D341Med (cell line): ENCODE data around the gene ZIM2.

Experiments
- DNase-seq: peaks from one replicate; pipeline ENCODE4 v3.0.0; 2012; ENCODE audit warnings: low spot score

ZIM2 gene

DNA sequence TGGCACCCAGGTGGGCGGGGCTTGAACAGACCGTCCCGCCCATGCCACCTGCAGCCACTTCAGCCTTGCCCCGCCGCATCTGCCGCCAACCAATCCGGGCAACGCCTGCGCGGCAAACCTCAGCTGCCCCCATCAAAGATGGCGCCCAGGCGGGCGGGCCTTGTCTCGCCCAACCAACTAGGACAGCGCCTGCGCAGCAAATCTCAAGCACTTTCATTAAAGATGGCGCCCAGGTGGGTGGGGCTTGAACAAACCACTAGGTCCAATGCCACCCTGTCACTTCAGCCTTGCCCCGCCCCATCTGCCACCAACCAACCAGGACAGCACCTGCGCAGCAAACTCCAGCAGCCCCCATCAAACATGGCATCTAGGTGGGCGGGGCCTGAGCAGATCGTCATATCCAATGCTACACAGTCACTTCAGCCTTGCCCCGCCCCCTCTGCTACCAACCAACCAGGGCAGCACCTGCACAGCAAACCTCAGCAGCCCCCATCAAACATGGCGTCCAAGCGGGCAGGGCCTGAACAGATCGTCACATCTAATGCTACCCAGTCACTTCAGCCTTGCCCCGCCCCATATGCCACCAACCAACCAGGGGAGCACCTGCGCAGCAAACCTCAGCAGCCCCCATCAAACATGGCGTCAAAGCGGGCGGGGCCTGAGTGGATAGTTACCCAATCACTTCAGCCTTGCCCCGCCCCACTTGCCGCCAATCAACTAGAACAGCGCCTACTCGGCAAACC, 1.4 kb downstream of the ZIM2 start:
- peak; percentile 75 for DNase-seq

DNA sequence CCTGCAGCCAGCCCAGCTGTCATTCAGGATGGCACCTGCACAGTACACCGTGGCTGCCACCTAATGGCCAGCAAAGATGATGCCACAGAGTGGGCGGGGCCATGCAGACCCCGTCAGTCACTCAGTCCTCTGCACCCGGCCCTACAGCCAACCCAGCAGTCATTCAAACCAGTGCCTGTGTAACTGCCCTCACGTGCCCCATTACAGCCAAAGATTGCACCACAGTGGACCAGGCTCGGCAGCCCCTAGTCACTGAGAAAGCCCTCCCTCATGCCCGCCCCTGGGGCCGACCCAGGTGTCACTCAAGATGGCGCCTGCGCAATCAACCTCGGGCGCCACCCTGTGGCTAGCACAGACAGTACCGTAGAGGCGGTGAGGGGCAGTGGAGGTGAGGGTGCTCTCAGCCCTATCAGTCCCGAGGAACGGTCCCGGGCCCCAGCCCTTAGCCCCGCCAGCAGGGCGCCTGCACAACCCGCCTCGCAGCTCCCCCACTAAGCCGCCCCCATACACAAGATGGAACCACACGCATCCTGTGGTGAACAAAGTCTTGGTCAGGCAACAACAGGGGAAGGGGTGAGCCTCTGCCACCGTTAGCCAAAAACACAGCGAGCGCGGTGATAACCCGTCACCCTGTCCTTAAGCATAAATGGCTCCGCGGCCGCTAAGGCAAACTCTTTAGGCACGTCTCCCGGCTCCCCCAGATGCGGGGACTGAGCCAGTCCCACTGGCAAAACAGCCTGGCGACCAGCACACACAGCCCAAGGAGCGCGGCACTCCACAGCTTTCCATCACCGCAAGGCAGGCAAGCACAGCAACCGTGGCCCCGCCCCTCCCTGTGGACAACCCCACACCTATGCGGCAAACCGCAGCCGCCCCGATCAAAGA, 2.3 kb downstream of the ZIM2 start:
- peak; percentile 69 for DNase-seq

DNA sequence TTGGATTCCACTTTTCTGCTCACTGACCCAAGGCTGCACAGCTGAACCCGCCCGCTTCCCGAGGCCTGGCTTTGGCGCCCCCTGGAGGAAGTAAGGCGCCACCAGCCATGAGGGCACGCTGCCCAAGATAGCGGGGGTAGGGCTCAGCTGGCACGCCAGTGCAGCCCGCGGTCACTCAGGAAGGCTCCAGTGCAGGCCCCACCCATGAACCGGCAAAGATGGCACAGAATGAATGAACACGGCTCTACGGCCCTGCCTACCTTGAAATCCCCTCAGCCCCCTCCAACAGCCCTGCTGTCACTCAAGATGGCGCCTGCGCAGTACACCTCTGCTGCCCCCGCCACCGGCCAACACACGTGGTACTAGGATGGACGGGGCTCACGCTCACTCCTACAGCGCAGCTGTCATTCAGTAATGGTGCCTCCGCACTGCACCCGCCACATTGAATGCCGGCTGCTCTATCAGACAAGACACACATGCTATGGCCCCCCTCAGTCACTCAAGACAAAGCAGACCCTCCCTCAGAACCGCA, 3.0 kb downstream of the ZIM2 start:
- DNase-seq: peak; percentile 72

DNA sequence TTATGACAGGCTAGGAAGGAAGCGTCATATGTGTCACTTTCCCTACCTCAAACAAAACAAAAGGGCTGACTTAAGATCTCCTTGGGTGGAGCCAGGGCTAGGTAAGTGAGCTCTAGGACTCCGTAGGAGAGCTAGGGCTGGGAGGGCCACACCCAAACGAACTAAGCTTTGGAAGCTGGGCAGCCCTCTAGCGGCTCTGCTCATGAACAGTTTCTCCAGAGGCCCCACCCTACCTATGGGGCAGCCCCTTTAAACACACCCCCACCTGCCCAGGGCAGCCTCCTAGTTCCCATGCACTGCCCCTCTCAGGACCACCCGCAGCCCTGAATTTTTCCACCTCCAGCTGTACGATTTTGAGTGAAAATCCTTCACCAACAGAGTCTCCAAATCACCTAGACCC, 3.5 kb downstream of the ZIM2 start:
- DNase-seq: peak; percentile 53

DNA sequence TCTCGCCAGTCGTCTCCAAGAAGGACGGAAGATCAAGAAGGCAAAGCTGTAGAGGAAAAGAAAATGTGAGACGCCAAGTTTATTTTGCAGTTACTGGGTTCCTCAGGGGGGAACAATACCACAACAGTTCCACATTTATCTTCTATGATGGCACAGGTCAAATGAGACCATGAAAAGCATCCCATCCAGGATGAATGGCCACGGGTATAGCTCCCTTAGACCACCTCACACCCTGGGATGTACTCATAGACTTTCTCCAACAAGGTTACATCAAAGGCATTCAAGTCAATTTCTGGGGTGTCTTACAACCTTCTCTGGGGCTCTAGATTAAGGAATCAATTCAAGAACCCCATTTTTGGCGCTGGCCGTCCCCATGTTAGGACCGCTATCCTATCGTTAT, 4.5 kb downstream of the ZIM2 start:
- no peak for DNase-seq

DNA sequence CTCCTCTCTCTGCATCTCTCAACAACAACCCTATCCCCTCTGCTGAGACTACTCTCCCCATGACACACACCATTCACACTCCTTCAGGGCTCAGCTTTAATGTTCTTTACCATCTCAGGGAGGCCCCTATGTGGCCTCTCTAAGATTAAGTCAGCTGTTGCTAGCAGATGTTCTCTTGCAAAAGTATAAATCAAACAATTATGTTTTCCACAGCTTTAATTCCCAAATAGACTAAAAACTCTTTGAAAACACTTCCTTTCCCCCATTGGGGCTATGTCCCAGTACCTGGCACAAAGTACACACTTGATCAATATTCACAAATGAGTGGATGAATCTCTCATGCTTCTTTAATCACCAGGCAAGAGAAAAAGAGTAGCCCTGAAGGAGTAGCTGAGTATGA, 5.1 kb downstream of the ZIM2 start:
- DNase-seq: no peak

DNA sequence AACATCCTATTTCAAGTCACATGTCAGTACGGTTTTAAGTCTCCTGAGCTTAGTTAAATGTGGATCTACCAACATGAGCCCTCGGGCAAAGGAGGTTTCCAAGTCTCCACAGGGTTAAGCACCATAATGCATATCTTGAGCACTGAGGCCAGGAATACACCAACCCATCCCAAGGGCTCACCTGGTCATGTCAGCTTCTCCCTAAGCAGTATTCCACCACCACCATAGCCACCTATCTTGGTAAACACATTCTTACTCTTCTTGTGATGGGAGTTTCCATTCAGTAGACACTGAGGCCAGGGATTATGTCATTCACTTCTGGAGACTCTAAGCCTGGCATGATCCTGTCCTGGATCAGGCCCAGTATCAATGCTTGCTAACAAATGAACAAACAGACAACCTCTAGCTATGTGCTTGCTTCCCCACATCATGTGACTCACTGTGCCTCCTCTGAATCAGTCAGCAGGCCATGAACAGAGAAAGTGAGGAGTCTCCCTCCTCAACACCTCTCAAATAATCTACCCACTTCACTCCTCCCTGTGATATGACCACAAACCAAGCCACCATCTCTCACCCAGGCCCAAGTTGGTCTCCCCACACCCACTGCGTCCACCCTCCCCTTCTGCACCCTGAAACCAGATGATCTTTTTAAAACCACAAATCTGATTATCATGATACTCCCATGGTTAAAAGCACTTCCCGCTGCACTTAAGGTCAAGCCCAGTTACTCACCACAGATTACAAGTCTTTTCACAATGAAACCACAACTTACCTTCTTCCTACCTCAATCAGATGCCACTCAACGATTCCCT, 5.8 kb downstream of the ZIM2 start:
- no peak for DNase-seq

DNA sequence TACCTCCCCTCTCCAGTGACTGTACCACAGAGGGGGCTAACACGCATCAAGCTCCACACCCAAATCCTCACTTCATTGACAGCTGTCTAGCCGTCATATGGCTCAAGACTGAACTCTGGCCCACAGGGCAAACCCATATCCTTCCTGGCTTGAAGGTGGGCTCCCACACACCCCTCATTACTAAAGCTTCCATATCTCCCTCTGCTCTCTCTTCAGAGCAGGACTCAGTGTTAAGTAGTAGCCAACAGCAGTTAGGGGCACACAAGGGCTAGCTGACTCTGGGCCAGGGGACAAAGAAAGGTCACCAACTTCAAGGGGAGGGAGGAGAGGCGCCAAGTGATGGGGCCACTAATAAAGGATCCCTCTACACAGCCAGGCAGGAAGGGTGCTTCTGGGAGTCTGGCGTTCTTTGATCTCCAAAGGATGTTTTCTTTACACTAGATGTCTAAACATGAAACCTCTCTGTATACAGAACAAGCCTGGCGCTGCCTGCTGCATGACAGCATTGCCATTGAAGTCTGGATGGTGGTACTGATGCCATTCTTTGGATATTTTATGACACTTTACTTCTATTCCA, 8.1 kb downstream of the ZIM2 start:
- no peak for DNase-seq

DNA sequence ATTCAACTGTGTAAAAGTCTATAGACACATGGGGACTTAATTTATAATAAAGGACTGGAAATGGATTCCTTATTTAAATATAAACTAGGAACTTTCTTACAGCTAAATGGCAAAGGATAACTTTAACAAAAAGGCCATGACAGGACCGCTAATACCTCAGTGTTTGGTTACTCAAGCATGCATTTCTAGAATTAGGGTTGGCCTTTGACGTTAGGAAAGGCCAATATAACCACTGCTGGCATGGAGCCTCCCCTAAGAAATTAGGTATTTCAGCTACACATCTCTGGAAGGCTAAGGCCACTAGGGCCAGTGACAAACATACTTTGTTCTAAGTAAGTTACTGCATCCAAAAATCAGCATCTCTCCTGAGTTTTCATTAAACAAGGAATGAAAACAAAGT, 9.3 kb downstream of the ZIM2 start:
- no peak for DNase-seq

DNA sequence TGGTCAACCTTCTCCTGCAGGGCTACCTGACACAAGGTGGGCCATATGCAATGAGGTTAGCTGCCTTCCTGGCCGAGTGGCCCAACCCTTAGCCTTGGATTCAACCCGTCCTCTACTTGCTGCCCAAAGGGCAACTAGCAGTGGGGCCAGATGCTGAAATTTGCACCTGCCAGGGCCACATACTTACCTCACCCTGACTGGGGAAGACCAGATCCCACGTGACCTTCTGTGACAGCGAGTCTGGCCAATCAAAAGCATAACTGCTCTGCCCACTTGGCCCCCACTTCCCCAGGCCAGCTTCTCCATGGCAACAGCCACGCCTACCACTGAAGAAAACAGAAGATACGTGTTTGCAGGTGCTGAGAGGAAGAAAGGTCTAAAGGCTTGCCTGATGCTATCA, 10.9 kb downstream of the ZIM2 start:
- DNase-seq: no peak

DNA sequence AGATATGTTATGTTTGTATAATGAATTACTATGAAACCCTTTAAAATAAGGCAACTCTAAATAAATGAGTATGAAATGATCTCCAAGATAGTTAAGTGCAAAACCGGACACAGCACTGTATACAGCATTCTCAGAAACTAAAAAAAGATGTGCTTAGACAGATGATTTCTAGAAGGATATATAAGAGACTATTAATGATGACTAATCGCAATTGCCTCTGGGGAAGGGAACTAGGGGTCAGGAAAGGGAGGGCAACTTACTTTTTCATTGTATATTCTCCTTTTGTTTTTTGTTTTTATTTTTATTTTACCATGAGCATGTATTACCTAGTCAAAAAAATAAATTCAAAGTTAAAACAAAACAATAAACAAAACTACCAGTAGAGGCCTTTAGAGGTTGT, 12.8 kb downstream of the ZIM2 start:
- DNase-seq: no peak

DNA sequence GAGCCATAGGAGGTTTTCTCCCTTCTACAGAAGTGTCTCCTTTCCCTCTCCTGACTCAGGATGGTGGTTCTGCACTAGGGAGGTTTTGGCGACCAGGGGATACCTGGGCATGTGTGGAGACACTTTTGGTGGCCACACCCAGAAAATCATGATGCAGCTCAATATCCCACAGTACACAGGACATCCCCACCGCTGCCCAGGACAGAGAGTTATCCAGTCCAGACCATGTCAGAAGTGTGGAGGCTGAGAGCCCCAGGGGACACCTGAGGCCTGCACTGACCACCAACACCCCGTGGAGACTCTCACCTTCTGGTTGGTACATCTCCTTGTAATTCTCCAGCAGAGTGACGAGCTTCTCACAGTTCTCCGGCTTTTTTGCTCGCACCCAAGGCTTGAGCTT, 16.6 kb downstream of the ZIM2 start:
- no peak for DNase-seq

DNA sequence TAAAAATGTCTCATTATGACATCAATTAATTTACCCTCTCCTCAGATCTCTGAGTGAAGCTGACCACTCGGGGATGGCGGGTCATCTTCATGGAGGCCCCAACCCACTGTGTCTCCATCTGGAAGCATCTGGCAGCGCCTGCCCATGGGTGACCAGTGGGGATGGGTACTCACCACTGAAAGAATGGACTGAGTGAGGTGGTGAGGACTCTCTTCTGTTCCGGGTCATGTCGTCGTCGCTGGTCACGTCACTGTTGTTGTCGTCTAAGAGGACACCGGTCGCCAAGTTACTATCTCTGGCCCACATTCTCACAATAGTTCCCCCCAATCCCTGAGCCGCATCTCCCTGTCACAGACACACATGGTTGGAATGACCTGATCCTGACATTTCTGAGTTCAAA, 17.1 kb downstream of the ZIM2 start:
- no peak for DNase-seq

DNA sequence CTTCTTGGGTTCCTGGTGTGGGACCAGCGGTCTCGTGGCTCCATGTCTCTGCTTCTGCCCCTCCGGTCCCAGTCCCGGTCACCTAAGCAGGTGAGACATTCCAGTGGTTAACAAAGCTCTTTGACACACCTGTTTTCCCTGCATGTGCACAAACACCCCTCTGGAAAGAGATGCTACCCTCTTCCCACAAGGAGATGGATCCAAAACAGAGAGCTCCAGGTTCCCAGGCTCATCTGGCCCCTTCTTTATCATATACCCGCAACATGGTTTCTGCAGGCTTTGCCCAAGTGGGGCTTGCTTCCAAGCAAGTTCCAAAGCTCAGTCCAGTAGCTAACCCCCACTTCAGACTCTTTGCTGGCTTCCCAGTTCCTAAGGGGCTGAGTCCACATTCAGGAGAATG, 17.8 kb downstream of the ZIM2 start:
- DNase-seq: no peak

DNA sequence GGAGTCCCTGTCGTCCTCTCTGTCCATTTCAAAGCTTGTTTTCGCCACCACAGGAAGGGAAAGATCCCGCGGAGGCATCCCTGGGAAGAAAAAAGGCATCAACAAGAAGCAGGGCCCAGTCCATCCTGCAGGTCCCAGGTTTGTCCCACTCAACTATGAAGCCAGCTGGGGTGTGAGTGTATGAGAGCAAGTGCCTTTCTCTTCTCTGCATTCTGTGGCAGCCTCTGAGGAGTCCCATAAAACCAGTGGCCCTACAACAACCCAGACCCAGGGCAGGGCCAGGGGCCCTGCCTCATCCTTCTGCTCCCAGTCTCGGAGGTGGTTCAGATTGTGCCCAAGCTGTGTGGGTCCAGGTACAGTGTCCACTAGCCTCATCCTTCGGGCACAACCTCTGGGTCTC, 18.9 kb downstream of the ZIM2 start:
- DNase-seq: no peak

DNA sequence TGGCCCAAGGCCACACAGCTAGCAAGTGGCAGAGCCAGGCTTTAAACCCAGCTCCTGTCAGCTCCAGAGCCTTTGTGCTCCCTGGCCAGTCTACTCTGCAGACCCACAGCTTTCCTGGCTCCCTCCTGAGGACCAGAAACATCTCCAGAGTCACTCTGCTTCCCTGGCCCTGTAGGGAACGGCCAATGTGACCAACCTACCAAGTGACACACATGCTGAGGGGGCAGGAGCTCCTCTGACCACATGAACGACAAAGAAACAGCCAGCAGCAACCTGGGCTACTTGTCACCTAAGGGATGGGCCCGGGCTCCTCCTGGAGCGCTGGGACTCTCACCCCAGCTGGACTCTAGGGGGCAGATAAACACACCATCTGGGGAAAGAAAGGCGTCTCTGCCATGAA, 19.3 kb downstream of the ZIM2 start:
- DNase-seq: no peak

DNA sequence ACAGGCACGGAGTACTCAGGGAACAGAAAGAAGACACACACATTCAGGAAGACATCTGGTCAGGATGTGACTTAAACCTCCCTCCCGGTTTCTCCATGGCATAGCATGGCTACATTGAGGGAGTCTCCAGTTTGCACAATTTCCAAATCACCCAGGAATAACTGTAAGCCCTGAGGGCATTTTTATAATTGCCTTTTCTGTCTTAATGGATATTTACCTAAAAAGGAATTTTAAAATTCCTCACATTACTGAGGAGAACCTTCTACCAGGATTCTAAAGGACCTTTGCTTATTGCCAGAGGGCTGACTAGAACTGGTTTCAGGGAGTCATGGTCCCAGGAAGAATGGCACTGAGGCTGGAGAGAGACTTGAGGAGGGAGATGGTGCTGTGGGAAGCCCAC, 21.4 kb downstream of the ZIM2 start:
- DNase-seq: no peak

DNA sequence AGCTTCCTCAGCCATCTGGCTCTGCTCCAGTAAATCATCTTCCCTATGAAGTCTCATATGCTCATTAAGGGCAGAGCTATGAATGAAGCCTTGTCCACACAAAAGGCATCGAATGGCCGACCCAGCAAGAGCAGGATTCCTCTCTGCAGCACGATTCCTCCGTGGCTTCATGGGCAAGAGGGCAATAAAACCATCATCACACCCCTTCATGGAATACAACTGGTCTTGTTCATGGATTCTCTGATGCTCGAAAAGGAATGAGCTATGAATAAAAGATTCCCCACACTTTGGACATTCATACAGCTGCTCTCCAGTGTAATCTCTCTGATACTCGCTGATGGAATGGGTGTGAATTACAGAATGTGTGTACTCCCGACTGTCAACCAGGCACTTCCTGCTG, 25.9 kb downstream of the ZIM2 start:
- no peak for DNase-seq

DNA sequence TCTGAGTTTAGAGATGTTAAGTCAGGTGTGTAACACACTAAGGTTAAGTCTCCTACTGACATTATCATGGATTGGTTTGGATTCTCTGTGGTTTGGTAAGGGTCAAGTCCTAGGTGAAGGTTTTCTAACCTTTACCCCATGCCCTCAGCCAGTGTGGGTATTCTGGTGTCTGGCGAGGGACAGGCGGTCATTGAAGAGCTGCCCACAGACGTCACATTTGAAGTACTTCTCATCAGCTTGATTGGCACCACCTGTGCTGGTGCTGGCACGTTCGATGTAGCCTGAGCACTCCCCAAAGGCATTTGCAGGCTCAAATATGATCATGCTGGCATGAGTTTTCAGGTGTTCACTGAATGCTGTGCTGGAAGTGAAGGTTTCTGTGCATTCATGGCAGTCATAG, 27.0 kb downstream of the ZIM2 start:
- no peak for DNase-seq

DNA sequence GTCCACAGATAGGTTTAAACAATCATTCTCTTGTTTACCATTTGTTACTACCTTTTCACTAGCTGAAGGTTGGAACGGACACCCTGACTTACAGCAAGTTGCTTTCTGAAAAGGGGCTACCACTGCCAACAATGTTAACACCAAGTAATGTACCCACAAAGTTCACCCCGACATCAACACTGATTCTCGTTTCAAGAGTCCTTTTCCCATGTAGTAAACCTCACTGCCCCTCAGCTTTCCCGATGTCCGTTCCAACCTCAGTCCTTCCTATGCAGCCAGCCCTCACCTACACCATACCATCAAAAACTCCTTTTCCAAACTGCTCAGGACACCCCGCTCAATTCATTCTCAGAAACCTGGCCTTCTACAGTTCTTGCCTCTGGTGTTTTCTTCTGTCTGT, 29.0 kb downstream of the ZIM2 start:
- DNase-seq: no peak

DNA sequence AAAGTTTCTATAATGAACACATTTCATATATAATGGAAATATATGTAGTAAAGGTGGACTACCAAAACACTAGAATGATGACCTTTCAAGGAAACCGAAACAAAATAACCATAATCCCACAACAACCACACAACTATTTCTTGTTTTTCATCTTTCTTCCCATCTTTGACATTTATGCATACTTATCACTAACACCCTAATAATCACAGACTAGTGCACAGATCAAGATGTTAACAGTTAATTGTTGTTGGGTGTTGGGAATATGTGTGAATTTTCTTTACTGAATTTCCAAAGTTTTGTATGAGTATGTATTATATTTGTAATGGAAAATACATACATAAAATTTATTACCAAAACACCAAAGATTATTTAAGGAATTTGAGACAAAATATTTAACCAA, 30.3 kb downstream of the ZIM2 start:
- no peak for DNase-seq

DNA sequence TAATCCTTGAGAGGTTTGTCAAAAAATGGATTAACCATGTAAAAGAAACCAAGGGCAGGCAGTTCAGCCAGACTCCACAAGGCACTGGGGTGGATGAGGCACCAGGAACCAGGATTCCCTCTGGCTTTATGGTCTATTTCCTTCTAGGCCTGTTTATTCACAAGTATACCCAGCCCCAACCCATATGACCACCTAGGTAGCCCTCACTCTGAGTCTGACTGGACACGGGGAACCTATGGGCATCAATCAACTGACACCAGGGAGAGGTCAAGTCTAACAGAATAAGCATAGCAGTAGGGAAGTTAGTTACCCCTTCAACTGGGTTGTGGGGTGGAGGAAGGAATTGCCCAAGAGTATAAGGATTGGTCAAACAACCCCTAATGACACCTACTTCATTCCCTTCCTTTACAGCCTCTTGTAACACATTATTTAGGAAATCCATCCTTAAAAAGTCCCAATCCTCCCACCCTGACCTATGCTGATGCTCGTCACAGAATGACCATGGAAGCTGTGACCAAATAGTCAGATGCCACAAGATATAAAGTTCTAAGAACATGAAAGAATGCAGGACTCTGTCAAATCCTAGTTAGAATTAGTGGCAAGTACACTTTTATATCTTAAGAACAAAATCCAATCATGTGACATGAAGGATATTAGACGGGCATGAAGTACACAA, 31.7 kb downstream of the ZIM2 start:
- no peak for DNase-seq
